Mucosa of descending colon (tissue), 3 donors: Measurements from ENCODE around the gene PTF1A. TPM values are rescaled to one million over a fixed set of nuclear protein-coding genes. Genes with fewer than 3 reads are reported as not detected.

Experiments used
- ATAC-seq: fragments of 200-7000 bp; cut with Tn5 transposase; one replicate; pipeline ENCODE4 v1.9.1; 2020; ENCODE audit warnings: mild to moderate bottlenecking, moderate library complexity
- DNase-seq, 3 donors: peaks; one replicate each; pipeline ENCODE4 v3.0.0-alpha.2; 2020
- H3K36me3 ChIP-seq: fragments of 200-600 bp; one replicate; pipeline ENCODE4 v1.8.0; 2021; ENCODE audit warnings: low read depth, mild to moderate bottlenecking
- H3K4me1 ChIP-seq: fragments of 200-600 bp; one replicate; pipeline ENCODE4 v1.8.0; 2021; ENCODE audit warnings: low read depth, mild to moderate bottlenecking
- H3K4me3 ChIP-seq: fragments of 200-600 bp; one replicate; pipeline ENCODE4 v1.8.0; 2021; ENCODE audit warnings: mild to moderate bottlenecking
- H3K9me3 ChIP-seq: fragments of 200-600 bp; one replicate; pipeline ENCODE4 v1.8.0; 2021; ENCODE audit warnings: mild to moderate bottlenecking
- CTCF ChIP-seq: fragments of 200-600 bp; IDR thresholded peaks from one replicate; pipeline ENCODE4 v1.8.0; 2022; ENCODE audit warnings: antibody characterized with exemption, mild to moderate bottlenecking
- intact Hi-C, 2 donors: fragments of 100-400 bp; cut with DNase I in 1 of 2; cut with micrococcal nuclease in 1 of 2; formaldehyde crosslinking; loops; one replicate each; pipeline versions ENCODE4 v1.11.0 to v1.11.1; 2022; cut with DNase I, micrococcal nuclease
- total RNA-seq, 3 donors: library from RNA; stranded (reverse); fragmentation: NEBNext Ultra II Directional in 2 of 3; extraction: Animal tissue kit (Norgen Biotek cat#: 25700) in 2 of 3; gene quantifications; one replicate each; pipeline versions ENCODE4 v1.2.1 to v1.2.4, GENCODE V29; 2021 to 2023
- donor health status: DM: no; HTN: no; CAD: no; lungs with moderate emphysema.
- donor health status: DM: no; HTN: no; CAD: no.
- donor health status: DM: no; HTN: yes; CAD: no.

The PTF1A gene
- total RNA-seq, 3 donors from 2014 or later: not detected

GRCh38 chr10:23189024-23189423 lies 3.1 kb upstream of the PTF1A start:
- intact Hi-C loops: no loop called here
- H3K4me3 ChIP-seq: no peak overlapping the region

GRCh38 chr10:23190872-23191763 lies 994 bp upstream of the PTF1A start:
- no peaks in the 10 kb centered on the region for H3K9me3 ChIP-seq
- H3K4me1 ChIP-seq: peaks cover 5% of the 10 kb centered on the region
- no peaks in the 10 kb centered on the region for H3K36me3 ChIP-seq
- TF ChIP-seq CTCF: no peak
- DNase-seq (no peak), ATAC-seq (no peak)
- intact Hi-C loops: no loop called here
- no peak overlapping the region for H3K4me3 ChIP-seq

More at GRCh38 chr10:23189024-23189423, 3.1 kb upstream of the PTF1A start:
- H3K9me3 ChIP-seq: no peaks in the 10 kb centered on the region
- no peaks in the 10 kb centered on the region for H3K36me3 ChIP-seq
- TF ChIP-seq CTCF: no peak
- H3K4me1 ChIP-seq: peaks cover 5% of the 10 kb centered on the region
- DNase-seq (no peak), ATAC-seq (no peak)

- ATAC-seq (peak; percentile 48), DNase-seq (no peak)
- no peaks in the 10 kb centered on the region for H3K9me3 ChIP-seq
- no peak for TF ChIP-seq CTCF
- H3K36me3 ChIP-seq: no peaks in the 10 kb centered on the region
- peaks cover 5% of the 10 kb centered on the region for H3K4me1 ChIP-seq
- no peak overlapping the region for H3K4me3 ChIP-seq
- intact Hi-C loops: no loop called here
Observed at GRCh38 chr10:23192712-23193434, 761 bp downstream of the PTF1A start.

GRCh38 chr10:23193435-23194074 lies 1.4 kb downstream of the PTF1A start:
- intact Hi-C loops: no loop called here
- ATAC-seq (no peak), DNase-seq (no peak)
- TF ChIP-seq CTCF: no peak
- Histone ChIP-seq H3K4me3 (no peak overlapping the region), H3K9me3 (no peaks in the 10 kb centered on the region), H3K36me3 (no peaks in the 10 kb centered on the region), H3K4me1 (peaks cover 5% of the 10 kb centered on the region)

DNA sequence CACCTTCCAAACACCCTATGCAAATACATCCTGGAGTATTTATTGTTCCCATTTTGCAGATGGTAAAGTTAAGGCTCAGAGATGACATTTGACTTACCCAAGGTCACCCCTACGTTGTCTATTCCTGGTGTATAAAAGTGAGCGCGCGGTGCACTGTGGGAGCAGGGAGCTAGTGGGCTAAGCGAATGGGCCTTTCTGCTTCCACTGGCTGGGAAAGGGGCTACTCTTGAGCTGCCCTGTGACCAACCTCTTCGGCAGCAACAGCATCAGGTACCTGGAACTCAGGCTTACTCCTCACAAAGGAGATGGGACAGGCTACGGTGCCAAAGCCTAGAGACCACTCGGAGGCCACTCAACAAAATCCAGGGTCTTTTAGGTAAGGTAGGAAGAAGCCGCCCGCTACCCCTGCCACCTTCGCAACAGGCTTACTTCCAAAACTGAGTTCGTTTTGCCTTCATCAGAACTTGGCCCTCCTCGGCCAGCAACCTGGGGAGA lies 2.4 kb downstream of the PTF1A start:
- intact Hi-C loops: no loop called here

More for the DNA sequence above, 2.4 kb downstream of the PTF1A start:
- no peaks in the 10 kb centered on the region for H3K36me3 ChIP-seq
- no peak for DNase-seq
- H3K9me3 ChIP-seq: no peaks in the 10 kb centered on the region
- peaks cover 5% of the 10 kb centered on the region for H3K4me1 ChIP-seq
- no peak for TF ChIP-seq CTCF
- no peak overlapping the region for H3K4me3 ChIP-seq
- no peak for ATAC-seq
